Skeletal muscle satellite cell (primary cell): ENCODE results near the gene TMEM200C. TPM values are rescaled to one million over a fixed set of nuclear protein-coding genes. Genes with fewer than 3 reads are reported as not detected.
"Not testable (repeated sequence)": the region's sequence is repeated elsewhere in the genome, so short reads cannot be mapped to it uniquely, and the experiment has no call there.

Experiments used
- H3K27me3 ChIP-seq: 2 replicates; pipeline ENCODE4 v1.7.0; 2013; ENCODE audit warnings: low read length; ENCODE audit not compliant: control insufficient read depth, insufficient read depth
- H3K36me3 ChIP-seq: 2 replicates; pipeline ENCODE4 v1.7.0; 2013; ENCODE audit warnings: mild to moderate bottlenecking, control low read depth, low read length; ENCODE audit not compliant: insufficient read depth
- H3K4me1 ChIP-seq: 2 replicates; pipeline ENCODE4 v1.7.0; 2013; ENCODE audit warnings: low read length; ENCODE audit not compliant: control insufficient read depth, insufficient read depth
- H3K4me2 ChIP-seq: 2 replicates; pipeline ENCODE4 v1.7.0; 2013; ENCODE audit warnings: mild to moderate bottlenecking, low read length
- H3K4me3 ChIP-seq: 2 replicates; pipeline ENCODE4 v1.7.0; 2013; ENCODE audit warnings: low read length
- H3K9ac ChIP-seq: 2 replicates; pipeline ENCODE4 v1.7.0; 2013; ENCODE audit warnings: mild to moderate bottlenecking, low read depth, low read length, moderate library complexity
- H3K9me3 ChIP-seq: replicated peaks from 2 replicates; pipeline ENCODE4 v1.7.0; 2013; ENCODE audit warnings: mild to moderate bottlenecking, control low read depth, low read length
- small RNA-seq: library from RNA; depleted of rRNA; stranded (forward); fragments of <200 nt; gene quantifications from one replicate; pipeline ENCODE3, GENCODE V24; 2012

The TMEM200C gene

DNA sequence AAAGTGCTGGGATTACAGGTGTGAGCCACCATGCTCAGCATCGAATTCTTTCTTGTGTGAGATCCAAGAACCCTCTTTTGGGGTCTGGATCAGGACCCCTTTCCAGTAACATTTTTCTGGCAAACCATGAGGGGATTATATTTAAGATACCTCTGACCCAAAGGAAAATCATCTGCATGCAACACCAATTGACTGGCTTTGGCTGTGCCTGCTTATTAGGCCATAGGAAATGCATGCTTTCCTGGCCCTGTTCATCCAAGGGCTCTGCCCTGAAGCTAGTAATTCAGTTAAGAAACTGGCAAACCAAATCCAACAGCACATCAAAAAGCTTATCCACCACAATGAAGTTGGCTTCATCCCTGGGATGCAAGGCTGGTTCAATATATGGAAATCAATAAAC, 33.2 kb downstream of the TMEM200C start:
- H3K4me3 ChIP-seq, H3K4me2 ChIP-seq, H3K4me1 ChIP-seq, H3K9ac ChIP-seq, H3K36me3 ChIP-seq, H3K27me3 ChIP-seq, H3K9me3 ChIP-seq: not testable (repeated sequence)

DNA sequence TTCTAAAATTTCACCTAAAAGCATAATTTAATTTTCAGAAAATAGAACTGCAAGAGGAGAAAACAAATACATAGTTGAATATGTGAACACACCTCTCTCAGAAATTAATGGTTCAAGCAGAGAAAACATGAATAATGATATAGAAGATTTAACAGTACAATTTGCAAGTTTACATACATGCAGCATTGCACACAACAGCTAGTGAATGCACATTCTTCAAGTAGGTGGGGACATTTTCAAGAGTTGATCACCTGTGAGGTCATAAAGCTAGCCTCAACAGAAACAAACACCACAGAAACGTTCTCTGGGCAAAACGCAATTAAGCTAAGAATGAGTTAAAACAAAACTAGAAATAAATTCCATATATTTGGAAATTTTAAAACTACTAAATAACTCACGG, 38.1 kb downstream of the TMEM200C start:
- H3K4me3 ChIP-seq: no peak overlapping the region
- H3K4me2 ChIP-seq: no peak overlapping the region
- H3K9ac ChIP-seq: no peak overlapping the region
- no peaks in the 10 kb centered on the region for H3K9me3 ChIP-seq
- H3K27me3 ChIP-seq: no peaks in the 10 kb centered on the region
- no peaks in the 10 kb centered on the region for H3K36me3 ChIP-seq
- H3K4me1 ChIP-seq: no peaks in the 10 kb centered on the region

GRCh38 chr18:5853253-5853652, 42.1 kb downstream of the TMEM200C start:
- Histone ChIP-seq H3K9me3 (no peaks in the 10 kb centered on the region), H3K36me3 (no peaks in the 10 kb centered on the region), H3K9ac (no peak overlapping the region), H3K27me3 (no peaks in the 10 kb centered on the region), H3K4me3 (no peak overlapping the region), H3K4me1 (no peaks in the 10 kb centered on the region), H3K4me2 (no peak overlapping the region)

DNA sequence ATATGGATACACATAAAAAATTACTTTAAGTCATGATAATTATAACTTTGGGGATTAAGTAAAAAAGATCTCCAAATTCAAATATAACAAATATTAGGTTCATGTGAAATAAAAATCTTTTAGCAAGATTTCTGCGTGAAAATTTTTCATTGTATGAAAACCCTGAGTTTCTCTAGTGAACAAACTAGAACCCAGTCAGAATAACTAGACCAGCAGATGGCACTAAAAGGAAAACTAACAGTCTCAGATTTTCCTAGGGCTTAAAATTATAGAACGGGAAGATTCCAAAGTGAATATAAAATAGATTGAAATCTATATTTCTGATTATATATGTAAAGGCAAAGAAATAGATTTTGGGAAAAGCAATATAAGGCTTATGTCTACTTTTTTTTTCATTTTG, 43.3 kb downstream of the TMEM200C start:
- no peak overlapping the region for H3K4me3 ChIP-seq
- H3K27me3 ChIP-seq: no peaks in the 10 kb centered on the region
- H3K9me3 ChIP-seq: no peaks in the 10 kb centered on the region
- H3K36me3 ChIP-seq: no peaks in the 10 kb centered on the region
- no peak overlapping the region for H3K4me2 ChIP-seq
- no peaks in the 10 kb centered on the region for H3K4me1 ChIP-seq
- H3K9ac ChIP-seq: no peak overlapping the region

- no peaks in the 10 kb centered on the region for H3K27me3 ChIP-seq
- H3K36me3 ChIP-seq: no peaks in the 10 kb centered on the region
- H3K9me3 ChIP-seq: no peaks in the 10 kb centered on the region
- H3K9ac ChIP-seq: no peak overlapping the region
- H3K4me3 ChIP-seq: no peak overlapping the region
- no peak overlapping the region for H3K4me2 ChIP-seq
- no peaks in the 10 kb centered on the region for H3K4me1 ChIP-seq
Measured at GRCh38 chr18:5842653-5843052, 52.7 kb downstream of the TMEM200C start.

- Histone ChIP-seq H3K9ac (no peak overlapping the region), H3K27me3 (no peaks in the 10 kb centered on the region), H3K4me1 (no peaks in the 10 kb centered on the region), H3K4me2 (no peak overlapping the region), H3K4me3 (no peak overlapping the region), H3K36me3 (no peaks in the 10 kb centered on the region), H3K9me3 (no peaks in the 10 kb centered on the region)
Measured at GRCh38 chr18:5841518-5841917, 53.8 kb downstream of the TMEM200C start.

GRCh38 chr18:5840547-5840946, 54.8 kb downstream of the TMEM200C start:
- Histone ChIP-seq H3K27me3 (no peaks in the 10 kb centered on the region), H3K9ac (no peak overlapping the region), H3K9me3 (no peaks in the 10 kb centered on the region), H3K4me2 (no peak overlapping the region), H3K4me1 (no peaks in the 10 kb centered on the region), H3K36me3 (no peaks in the 10 kb centered on the region), H3K4me3 (no peak overlapping the region)

- no peak overlapping the region for H3K9ac ChIP-seq
- H3K4me3 ChIP-seq: no peak overlapping the region
- no peaks in the 10 kb centered on the region for H3K9me3 ChIP-seq
- H3K27me3 ChIP-seq: no peaks in the 10 kb centered on the region
- no peaks in the 10 kb centered on the region for H3K36me3 ChIP-seq
- no peaks in the 10 kb centered on the region for H3K4me1 ChIP-seq
- no peak overlapping the region for H3K4me2 ChIP-seq
Measured at GRCh38 chr18:5840025-5840424, 55.3 kb downstream of the TMEM200C start.

GRCh38 chr18:5839102-5839501, 56.2 kb downstream of the TMEM200C start:
- Histone ChIP-seq H3K4me1 (no peaks in the 10 kb centered on the region), H3K9ac (no peak overlapping the region), H3K4me2 (no peak overlapping the region), H3K27me3 (no peaks in the 10 kb centered on the region), H3K4me3 (no peak overlapping the region), H3K9me3 (no peaks in the 10 kb centered on the region), H3K36me3 (no peaks in the 10 kb centered on the region)

Small RNA genes within 50 kb of the gene (small RNA-seq; reads per million reads assigned to genes)
- not detected for gene MIR3976
